ENCODE data around the gene ZNF598. TPM values are rescaled to one million over a fixed set of nuclear protein-coding genes. Genes with fewer than 3 reads are reported as not detected.
A peak's percentile ranks its signal among the peaks of the same experiment; 100 is the strongest.

Gene ZNF598
- total RNA-seq, 1 experiment from 2014 or later = 70.9 TPM

DNA sequence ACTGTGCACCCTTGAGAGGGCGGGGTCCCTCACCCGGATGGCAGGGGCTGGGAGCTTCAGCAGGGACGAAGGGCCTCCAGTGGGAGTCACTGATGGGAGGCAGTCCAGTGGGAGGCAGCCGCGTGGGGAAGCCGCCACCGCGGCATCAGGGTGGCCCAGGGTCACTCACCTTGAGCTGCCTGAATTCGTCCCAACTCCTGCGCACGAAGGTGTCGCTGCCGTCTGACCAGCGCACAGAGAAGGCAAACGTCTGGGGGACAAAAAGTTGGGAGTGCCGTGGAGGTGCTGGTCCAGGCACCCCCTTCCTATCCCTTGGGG, 28.9 kb downstream of the ZNF598 start:
- Mint-ChIP-seq H3K27me3 (ENCODE audit: low read depth) (peaks cover 40% of the 10 kb centered on the region), H3K4me1 (peaks cover 19 to 26% of the 10 kb centered on the region in 2 experiments), H3K27ac (no peak overlapping the region), H3K9me3 (no peaks in the 10 kb centered on the region), H3K4me3 (peak overlapping the region in 1 of 2 experiments; percentile 64; a peak in 1 of 5 replicates), H3K36me3 (ENCODE audit: insufficient read depth in 1 of 3, low read depth in 3 of 3) (peaks cover 5 to 19% (median 17%) of the 10 kb centered on the region in 3 experiments; a peak in 6 of 7 replicates)
- DNase-seq = no peak
- Histone ChIP-seq H3K23me2 (ENCODE audit: insufficient read length, low read depth, low read length, poor library complexity, severe bottlenecking) (peaks cover 24% of the 10 kb centered on the region), H3K4ac (ENCODE audit: low read depth, low read length) (no peak overlapping the region), H3K14ac (ENCODE audit: insufficient read depth, low read length) (no peak overlapping the region), H3K9ac (ENCODE audit: extremely low read depth, insufficient read length, low read length) (no peak overlapping the region), H4K8ac (replicated peaks; ENCODE audit: insufficient read length, low read depth, low read length) (no peak overlapping the region), H2AFZ (ENCODE audit: low read length) (no peak overlapping the region), H2BK15ac (ENCODE audit: low read depth, low read length) (no peak overlapping the region), H2BK120ac (ENCODE audit: low read depth, low read length, poor library complexity, severe bottlenecking) (no peak overlapping the region), H3K9me3 (ENCODE audit: control insufficient read depth, low read depth, low read length) (no peaks in the 10 kb centered on the region), H2BK20ac (ENCODE audit: low read depth, low read length, poor library complexity, severe bottlenecking) (no peak overlapping the region), H3K79me1 (ENCODE audit: insufficient read depth, low read depth, low read length, poor library complexity, severe bottlenecking) (no peaks in the 10 kb centered on the region), H4K91ac (ENCODE audit: insufficient read length, low read depth, low read length) (no peak overlapping the region), H4K20me1 (ENCODE audit: control insufficient read depth, insufficient read depth, insufficient read length) (peaks cover 2% of the 10 kb centered on the region), H3K56ac (ENCODE audit: insufficient read length, low read depth, low read length) (no peak overlapping the region), H3K27me3 (ENCODE audit: insufficient read depth, low read length) (peaks cover 22% of the 10 kb centered on the region), H3K79me2 (ENCODE audit: insufficient read depth, low read length) (no peaks in the 10 kb centered on the region; the same call in 1 of the 2 replicates), H2BK12ac (ENCODE audit: insufficient read length, low read depth, low read length) (no peak overlapping the region), H4K5ac (ENCODE audit: insufficient read length, low read depth, low read length) (no peak overlapping the region), H3K27ac (ENCODE audit: insufficient read length, low read depth, low read length) (no peak overlapping the region), H3K4me1 (ENCODE audit: insufficient read depth, low read length) (no peaks in the 10 kb centered on the region), H2BK5ac (ENCODE audit: insufficient read length, low read length) (no peak overlapping the region), H3K18ac (ENCODE audit: insufficient read length, low read depth, low read length) (no peak overlapping the region), H3K23ac (ENCODE audit: insufficient read length, low read depth, low read length) (no peak overlapping the region), H3T11ph (ENCODE audit: low read length) (no peak overlapping the region), H2AK5ac (ENCODE audit: insufficient read length, low read length) (no peak overlapping the region), H3K4me2 (ENCODE audit: insufficient read depth, insufficient read length, low read length) (no peak overlapping the region)
- WGBS (ENCODE audit: extremely low coverage, insufficient read length, low lambda C conversion rate) = no CpG with 5 or more reads among the region's 16 CpGs
- TF ChIP-seq, protein P1, sequence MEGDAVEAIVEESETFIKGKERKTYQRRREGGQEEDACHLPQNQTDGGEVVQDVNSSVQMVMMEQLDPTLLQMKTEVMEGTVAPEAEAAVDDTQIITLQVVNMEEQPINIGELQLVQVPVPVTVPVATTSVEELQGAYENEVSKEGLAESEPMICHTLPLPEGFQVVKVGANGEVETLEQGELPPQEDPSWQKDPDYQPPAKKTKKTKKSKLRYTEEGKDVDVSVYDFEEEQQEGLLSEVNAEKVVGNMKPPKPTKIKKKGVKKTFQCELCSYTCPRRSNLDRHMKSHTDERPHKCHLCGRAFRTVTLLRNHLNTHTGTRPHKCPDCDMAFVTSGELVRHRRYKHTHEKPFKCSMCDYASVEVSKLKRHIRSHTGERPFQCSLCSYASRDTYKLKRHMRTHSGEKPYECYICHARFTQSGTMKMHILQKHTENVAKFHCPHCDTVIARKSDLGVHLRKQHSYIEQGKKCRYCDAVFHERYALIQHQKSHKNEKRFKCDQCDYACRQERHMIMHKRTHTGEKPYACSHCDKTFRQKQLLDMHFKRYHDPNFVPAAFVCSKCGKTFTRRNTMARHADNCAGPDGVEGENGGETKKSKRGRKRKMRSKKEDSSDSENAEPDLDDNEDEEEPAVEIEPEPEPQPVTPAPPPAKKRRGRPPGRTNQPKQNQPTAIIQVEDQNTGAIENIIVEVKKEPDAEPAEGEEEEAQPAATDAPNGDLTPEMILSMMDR (conservative IDR thresholded peaks at IDR 0.05) = no peak
